Occipital lobe (tissue), 2 donors: ENCODE data around the gene ZMPSTE24. TPM values are rescaled to one million over a fixed set of nuclear protein-coding genes. Genes with fewer than 3 reads are reported as not detected.

Experiments
- DNase-seq: peaks from one replicate; lab custom pipeline; 2025; lab: John Stamatoyannopoulos, UW
- total RNA-seq: library from RNA; depleted of rRNA; stranded (reverse); fragments of >200 nt; gene quantifications from one replicate; pipeline ENCODE4 v1.2.3, GENCODE V29; 2014

Gene ZMPSTE24
- total RNA-seq, 1 donor from 2014 or later: 51.0 TPM

DNA sequence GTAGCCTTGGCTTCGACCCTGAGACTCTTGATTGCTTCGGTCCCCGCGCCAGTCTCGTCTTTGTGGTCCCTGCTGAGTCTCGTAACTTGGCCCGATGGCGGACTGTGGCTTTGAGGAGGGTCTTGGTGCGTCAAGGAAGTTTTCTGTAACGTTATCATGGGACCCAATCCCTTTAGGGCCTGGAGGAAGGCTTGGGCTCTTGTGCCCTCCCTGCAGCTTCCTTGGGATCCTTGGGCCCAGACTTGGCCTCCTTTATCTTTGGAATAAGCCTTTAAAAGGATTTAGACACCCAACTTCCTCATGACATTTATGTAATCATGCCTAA, 371 bp downstream of the ZMPSTE24 start:
- no peak for DNase-seq

DNA sequence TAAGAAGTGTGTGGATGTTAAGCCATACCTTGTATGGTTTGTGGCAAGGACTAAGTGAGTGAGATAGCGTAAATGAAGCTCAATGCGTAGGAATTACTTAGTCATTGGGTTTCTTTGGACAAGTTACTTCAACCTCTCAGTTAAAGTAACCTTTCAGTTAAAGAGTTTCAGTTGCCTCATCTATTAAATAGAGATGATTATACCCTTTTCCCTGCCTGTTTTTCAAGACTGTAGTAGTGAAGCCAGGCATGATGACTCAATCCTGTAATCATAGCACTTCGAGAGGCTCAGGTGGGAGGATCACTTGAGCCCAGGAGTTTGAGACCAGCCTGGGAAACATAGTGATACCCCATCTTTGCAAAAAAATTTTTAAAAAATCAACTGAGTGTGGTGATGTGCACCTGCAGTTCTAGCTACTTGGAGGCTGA, 6.3 kb downstream of the ZMPSTE24 start:
- no peak for DNase-seq

DNA sequence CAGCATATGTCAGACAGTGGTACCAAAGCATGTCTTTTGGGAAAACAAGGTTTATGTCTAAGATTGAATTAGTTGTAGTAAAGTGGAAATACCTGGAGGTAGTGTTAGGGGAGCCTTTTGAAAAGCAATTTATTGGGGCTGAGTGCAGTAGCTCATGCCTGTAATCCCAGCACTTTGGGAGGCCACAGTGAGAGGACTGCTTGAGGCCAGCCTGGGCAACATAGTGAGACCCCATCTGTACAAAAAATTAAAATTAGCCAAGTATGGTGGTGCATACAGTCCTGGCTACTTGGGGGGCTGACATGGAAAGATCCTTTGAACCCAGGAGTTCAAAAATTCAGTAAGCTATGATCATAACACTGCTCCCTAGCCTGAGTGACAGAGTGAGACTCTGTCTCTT, 7.3 kb downstream of the ZMPSTE24 start:
- no peak for DNase-seq

DNA sequence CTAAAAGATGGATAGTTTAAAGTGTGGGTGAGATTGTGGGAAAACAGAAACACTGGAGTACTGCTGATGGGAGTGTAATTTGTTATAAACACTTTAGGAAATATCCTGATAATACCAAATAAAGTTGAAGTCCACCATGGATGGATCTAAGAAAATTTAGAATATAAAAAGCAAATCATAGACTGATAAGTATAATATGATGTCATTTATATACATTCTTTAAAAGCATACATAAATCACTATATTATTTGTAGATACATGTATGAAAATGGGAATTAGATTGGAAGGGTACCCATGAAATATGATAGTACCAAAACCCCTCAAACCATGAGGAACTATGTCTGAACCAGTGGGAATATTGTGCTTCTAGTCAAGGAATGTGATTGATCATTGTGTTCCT, 7.9 kb downstream of the ZMPSTE24 start:
- no peak for DNase-seq

DNA sequence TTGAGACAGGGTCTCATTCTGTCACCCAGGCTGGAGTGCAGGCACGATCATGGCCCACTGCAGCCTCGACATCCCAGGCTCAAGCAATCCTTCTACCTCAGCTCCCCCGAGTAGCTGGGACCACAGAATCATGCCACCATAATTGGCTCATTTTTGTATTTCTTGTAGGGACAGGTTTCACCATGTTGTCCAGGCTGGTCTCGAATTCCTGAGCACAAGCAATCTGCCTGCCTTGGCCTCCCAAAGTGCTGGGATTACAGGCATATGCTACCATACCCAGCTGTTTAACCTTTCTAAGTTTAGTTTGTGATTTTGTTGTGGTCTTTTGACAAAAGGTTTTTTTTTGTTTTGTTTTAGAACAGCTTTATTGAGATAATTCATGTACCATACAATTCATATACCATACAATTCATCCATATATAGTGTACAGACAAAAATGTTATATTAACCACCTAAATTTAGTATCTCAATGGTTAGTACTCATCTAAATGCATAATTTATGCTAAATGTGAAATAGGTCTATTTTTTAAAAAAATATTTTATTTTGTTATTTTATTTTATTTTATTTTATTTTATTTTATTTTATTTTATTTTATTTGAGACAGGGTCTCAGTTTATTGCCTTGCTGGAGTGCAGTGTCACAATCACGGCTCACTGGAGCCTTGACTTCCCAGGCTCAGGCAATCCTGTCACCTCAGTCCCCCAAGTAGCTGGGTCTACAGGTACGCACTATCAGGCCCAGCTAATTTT, 8.9 kb downstream of the ZMPSTE24 start:
- DNase-seq: no peak

DNA sequence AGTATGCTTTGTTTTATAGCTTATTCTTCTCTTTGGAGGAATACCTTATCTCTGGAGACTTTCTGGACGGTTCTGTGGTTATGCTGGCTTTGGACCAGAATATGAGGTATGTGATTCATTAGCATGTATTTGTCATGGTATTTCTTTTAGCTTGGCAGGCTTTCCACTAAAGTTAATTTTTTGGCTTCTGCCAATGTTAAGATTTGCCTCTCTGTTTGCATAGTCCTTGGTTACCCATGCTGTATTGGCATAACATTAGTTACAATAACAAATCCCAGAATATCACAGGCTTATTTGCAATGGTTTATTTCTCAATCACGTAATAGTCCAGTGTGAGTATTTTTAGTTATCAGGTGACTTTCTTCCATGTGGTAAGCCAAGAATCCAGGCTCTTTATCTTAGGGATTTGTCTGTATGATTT, 9.7 kb downstream of the ZMPSTE24 start:
- DNase-seq: no peak

DNA sequence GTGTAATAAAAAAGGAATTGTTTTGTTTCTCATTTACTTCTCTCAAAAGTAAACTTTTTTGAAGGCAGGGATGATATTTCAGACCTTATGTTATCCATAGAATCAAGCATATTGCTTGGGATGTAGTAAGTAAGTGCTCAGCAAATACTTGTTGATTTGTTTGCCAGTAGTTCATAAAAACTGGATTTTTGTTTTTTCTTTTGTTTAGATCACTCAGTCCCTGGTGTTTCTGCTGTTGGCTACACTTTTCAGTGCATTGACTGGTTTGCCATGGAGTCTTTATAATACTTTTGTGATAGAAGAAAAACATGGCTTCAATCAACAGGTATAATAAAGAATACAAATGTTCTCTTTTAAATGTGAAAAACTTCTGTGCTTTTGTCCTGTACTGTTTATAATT, 10.2 kb downstream of the ZMPSTE24 start:
- DNase-seq: no peak

DNA sequence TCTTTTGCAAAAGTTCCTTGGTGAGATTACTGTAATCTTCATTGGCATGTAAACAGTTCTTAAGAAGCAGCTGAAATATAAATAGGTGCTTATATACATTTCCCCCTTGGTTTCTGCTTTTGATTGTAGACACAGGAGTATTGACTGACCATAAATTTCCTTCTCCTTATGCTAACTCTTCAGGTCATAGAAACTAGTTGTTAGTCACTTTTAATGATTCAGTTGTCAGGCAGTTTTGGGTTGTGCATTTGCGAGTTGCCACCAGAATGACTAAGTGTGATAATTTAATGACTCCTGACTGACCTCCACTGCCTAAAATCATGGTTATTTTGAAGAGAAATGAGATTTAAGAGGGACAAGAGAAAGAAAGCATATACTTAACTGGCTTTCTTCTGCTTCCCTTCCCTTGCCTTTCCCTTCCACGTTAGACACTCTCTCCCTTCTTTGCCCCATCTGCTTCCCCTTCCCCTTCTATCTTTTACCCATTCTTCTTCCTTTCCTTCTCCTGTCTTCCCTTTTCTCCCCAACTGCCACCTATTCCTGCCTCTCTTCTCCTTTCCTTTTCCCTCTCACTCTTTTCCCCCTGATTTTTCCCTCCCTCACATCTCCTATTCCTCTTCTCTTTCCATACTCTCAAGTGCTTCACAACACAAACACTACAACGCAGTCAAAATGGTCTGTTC, 12.3 kb downstream of the ZMPSTE24 start:
- DNase-seq: no peak

DNA sequence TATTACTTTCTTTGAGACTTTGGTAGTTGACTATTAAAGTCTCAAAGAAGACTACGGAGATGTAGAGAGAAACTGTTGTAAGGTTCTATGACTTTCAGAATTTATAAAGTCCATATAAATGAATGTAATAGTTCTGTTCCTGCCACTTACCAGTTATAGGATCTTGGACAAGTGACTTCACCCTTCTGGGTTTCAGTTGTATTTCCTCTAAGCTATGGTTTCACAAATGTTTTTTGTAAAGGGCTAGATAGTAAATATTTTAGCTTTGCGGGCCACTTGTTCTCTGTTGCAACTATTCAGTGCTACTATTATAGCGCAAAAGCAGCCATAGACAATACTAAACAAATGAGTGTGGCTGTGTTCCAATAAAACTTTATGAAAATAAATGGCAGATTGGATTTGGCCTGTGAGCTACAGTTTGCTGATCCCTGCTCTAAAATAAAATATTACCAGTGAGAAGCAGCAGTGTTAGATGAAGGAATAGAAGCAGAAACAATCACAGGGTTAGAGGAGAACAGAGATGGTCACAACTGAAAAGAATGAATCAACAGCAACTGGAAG, 14.7 kb downstream of the ZMPSTE24 start:
- no peak for DNase-seq

DNA sequence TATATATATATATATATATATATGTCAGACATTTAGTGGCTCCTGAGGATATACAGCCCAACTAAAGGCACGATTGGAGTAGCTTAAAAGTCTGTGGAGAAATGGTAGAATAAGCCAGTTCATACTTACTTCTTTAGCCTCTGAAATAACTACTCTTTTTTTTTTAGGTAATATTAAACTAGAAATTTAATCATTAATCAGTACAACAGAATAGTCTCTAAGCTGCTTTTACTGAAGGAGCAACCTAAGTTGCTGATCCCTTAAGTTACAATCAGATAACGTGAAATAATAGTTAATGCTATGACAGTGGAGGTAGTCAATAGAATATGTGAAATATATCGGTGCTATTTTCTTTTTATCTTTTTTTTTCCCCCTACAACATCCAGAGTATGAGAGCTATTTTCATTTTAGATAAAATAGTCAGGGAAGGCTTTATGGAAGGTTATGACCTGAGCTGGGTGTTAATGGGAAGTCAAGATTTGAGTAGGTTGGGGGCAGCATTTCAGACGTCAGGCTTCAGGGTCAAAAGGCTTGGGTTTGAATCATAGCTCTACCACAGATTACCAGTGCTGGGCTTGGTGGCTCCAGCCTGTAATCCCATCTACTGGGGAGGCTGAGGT, 15.6 kb downstream of the ZMPSTE24 start:
- no peak for DNase-seq

DNA sequence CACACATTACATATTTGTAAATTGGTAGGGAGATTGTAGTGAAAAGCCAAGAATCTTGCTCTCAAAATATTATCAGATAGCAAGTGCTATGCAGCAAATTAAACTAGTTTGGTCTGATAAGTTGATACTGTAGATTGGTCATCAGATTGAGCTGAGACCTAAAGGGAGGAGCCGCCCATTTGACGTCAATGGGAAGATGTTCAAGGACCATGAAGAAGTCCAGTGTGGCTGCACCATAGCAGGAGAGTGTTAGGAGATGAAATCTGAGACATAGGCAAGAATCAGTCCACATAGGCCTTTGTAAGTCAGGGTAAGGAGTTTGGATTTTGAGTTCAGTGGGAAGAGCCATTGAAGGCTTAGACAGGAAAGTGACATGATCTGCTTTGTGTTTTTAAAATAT, 16.3 kb downstream of the ZMPSTE24 start:
- no peak for DNase-seq

DNA sequence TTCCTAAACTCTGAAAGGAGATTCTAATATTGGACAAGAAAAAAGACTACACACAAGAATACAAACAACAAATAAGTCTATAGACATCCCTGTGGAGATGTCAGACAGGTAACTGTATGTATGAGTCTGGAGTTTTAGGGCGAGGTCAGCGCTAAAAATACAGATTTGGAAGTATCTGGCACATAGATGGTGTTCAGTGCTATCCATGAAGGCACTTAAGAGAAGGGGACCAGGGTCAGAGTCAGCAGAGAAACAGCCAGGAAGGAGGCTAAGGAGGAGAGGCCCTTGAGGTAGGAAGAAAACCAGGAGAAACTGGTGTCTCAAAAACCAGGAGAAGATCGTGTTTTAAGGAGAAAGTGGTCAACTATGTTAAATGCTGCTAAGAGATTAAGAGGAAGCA, 18.1 kb downstream of the ZMPSTE24 start:
- no peak for DNase-seq

DNA sequence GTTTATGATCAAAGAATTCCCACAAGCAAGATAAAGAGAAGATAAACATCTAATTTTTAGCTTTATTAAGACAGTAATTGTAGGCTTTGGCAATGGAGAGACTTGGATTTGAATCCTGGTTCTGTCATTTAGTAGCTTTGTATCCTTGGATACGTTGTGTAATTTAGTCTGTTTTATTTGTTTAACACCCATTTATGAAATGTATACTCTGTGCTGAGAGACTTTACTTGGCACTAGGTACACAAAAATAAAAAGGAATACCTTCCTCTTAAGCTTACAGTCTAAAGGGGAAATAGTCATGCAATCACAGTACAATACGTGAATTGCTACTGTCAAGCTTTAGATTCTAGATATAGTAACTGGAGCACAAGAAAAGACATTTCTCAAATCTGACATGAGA, 23.8 kb downstream of the ZMPSTE24 start:
- DNase-seq: no peak

DNA sequence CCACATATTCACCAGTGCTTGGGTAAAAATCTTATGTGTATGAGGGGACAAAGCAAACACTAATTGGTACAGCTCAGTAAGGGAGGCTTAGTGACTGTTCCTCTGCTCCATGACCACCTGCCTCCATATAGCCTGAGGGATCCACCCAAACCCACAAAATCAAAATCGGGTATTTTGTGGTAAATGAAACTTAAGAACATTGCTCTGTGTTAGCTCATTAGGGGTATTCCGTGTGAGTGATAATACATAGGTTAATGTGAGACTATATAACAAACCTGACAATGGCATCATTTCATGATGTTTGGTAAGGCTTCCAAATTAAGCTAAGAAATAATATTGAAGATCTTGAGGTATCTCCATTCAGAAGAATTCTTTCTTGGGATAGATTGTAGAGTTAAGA, 33.3 kb downstream of the ZMPSTE24 start:
- no peak for DNase-seq

DNA sequence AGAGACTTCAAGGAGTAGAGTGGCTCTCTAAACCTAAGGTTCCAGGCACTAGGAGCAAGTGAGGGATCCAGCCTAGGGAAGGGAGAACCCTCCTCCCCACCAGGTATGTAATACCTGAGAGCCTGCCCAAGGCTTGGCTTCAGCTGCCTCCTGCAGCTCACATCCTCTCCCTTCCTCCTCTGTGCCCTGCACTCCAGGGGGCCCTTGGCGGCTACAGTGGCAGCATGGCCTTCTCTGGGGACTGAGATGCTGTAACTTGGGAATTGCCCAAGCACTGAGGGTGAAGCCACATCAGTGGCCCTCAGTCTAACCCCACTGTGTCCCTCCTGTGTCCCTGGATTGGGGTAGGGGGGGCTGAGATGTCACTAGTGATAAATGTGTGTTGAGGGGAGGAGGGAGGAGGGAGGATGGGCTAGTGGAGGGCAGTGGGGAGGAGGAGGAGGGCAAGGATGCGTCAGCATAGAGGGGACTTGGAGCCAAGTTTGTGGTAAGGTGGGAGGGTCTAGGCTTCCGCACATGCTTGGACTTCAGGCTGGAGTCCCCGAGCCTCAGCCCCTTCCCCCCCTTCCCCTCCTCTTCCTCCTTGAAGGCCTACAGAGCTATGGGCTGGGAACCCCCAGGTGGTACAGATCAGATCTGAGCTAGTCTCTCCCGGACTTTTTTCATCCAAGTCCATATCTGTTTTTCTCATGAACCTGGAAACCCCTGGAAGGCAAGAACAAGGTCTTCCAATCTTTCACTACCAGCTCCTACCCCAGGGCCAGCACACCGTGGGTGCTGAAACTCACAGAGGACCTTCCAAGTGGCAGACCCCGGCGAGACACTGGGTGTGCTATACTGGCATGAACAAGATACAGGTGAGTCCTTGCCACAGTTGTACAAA, 41.6 kb downstream of the ZMPSTE24 start:
- no peak for DNase-seq

DNA sequence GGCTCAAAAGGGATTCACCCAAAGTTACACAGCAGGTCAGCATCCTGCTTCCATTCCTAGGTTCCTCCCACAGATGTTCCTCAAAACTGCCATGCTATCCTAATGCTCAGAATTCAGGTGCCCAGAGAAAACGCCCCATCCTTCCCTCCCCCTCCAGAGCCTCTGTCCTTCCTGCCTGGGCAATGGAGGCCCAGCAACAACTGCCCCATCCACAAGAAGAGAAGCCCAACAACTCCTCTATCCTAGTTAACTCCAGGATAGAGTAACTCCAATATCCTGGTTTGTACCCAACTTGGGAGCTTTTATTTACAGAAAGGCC, 42.2 kb downstream of the ZMPSTE24 start:
- no peak for DNase-seq

DNA sequence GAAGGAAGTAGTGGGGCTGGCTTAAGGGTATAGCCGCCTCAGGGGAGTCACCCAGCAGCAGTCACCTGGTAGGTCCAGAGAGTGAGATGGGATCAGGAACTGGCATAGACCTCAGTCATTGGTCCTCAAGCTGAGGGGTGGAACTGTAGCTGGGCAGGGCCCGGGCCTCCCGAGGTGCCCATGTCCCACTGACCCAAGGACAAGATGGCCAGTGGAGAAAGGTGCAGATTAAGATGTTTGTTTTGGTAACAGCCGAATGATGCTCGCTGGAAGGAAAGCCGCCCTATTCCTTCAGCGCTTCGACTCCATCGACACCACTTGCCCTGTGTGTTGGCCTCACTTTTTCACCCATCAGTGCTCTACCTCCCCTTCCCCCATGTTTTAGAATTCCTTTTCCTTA, 42.6 kb downstream of the ZMPSTE24 start:
- no peak for DNase-seq

DNA sequence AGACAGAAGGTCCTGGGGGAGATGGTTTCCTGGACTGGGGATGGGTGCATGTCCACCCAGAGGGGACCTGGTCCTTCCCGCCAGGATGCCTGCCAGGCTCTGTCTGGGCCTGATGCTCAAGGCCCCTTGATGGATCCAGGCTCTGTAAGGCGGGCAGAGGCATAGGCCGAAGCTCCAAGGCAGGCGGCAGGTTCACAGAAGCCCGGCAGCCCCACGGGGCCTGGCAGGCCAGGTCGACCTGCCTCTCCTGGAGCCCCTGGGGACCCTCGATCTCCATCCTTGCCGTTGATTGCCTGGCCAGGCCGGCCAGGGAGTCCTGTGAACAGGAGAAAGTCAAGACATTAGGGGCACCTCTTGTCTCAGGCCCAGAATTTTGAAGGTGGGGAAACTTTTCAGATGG, 43.0 kb downstream of the ZMPSTE24 start:
- no peak for DNase-seq

DNA sequence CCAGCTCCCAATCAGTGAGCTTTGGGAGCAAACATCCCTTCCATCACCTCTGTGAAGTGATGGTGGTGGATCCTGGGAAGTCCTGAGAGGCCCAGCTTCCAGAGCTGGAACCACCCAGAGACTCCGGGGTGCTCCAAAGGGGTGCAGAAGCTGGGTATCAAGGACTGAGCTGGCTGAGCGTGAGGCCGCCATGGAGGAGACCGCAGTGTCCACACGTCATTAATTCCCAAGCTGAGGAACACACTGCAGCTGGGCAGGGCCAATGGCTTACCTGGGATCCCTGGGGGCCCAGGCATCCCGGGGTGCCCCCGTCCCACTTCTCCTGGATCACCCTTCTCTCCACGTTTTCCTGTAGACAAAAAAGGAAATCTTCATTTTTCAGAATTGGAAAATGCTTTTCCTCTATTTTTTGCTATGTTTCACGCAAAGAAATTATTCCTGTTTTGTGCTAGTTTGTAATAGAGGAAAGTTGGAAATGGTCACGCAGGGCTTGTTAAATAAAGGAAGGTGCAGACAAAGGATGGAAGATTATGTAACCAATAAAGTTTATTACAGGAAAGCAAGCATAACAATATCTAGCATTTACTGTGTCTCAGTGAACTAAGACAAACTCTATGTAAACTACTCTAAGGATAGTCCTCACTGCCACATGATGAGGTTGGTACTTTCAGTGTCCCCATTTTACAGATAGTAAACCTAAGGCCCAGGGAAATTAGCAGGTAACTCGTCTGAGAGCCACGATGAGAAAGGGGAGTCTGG, 43.7 kb downstream of the ZMPSTE24 start:
- DNase-seq: no peak

DNA sequence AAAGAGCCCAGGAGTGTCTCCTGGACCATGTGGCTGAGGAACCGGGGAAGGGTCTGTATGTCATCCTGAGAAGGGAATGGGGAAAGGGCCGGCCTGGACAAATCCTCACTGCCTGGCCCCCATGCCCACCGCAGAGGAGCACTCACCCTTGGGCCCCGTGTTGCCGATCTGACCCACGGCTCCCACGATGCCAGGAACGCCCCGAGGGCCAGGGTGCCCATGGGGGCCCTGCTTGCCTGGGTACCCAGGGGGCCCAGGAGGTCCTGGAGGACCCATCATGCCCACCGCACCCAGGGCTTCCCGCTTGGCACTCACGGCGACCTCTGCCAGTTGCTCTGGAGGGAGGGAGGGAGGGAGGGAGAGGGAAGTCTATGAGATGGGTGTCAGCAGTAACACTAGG, 44.4 kb downstream of the ZMPSTE24 start:
- no peak for DNase-seq
